Breast epithelium (tissue), 4 donors: ENCODE data around the gene FMO1. TPM values are rescaled to one million over a fixed set of nuclear protein-coding genes. Genes with fewer than 3 reads are reported as not detected.
"Not testable (repeated sequence)": the region's sequence is repeated elsewhere in the genome, so short reads cannot be mapped to it uniquely, and the experiment has no call there.

Experiments
- DNase-seq, 2 donors: peaks; one replicate each; pipeline ENCODE4 v3.0.0-alpha.2; 2019; ENCODE audit warnings: low spot score in 2 of 2
- H3K27ac ChIP-seq, 2 donors: fragments of 200-600 bp; sonication (generic) in 1 of 2; one replicate each; pipeline ENCODE4 v1.5.1; 2016 to 2019; ENCODE audit warnings: mild to moderate bottlenecking in 1 of 2
- H3K27me3 ChIP-seq, 2 donors: fragments of 200-600 bp; sonication (generic) in 1 of 2; one replicate each; pipeline versions ENCODE4 v1.5.1 to v1.6.0; 2017 to 2019; ENCODE audit warnings: control low read depth in 1 of 2, mild to moderate bottlenecking in 1 of 2
- H3K36me3 ChIP-seq: fragments of 200-600 bp; one replicate; pipeline ENCODE4 v1.5.1; 2019
- H3K4me1 ChIP-seq, 2 donors: fragments of 200-600 bp; sonication (generic); one replicate each; pipeline ENCODE4 v1.5.1; 2016 to 2019; ENCODE audit warnings: control low read depth in 1 of 2
- H3K4me3 ChIP-seq, 3 donors: fragments of 200-600 bp; sonication (generic); 1 replicate in 2 of 3; 2 replicates in 1 of 3; pipeline ENCODE4 v1.5.1; 2016 to 2019; ENCODE audit warnings: mild to moderate bottlenecking in 3 of 3, moderate library complexity in 2 of 3
- H3K9me3 ChIP-seq, 2 donors: fragments of 200-600 bp; sonication (generic) in 1 of 2; one replicate each; pipeline ENCODE4 v1.5.1; 2016 to 2019; ENCODE audit warnings: control low read depth in 1 of 2
- CTCF ChIP-seq, 3 donors: fragments of 450-650 bp; IDR thresholded peaks; one replicate each; pipeline ENCODE4 v1.5.1; 2016 to 2017; ENCODE audit warnings: antibody characterized with exemption in 3 of 3, mild to moderate bottlenecking in 3 of 3, moderate library complexity in 3 of 3
- POLR2A ChIP-seq: fragments of 450-650 bp; IDR thresholded peaks from one replicate; pipeline ENCODE4 v1.6.1; 2016; ENCODE audit warnings: antibody characterized with exemption, mild to moderate bottlenecking, moderate library complexity
- POLR2AphosphoS5 ChIP-seq, 3 donors: sonication (generic); formaldehyde crosslinking; IDR thresholded peaks; one replicate each; pipeline ENCODE4 v1.6.1; 2017; ENCODE audit warnings: antibody characterized with exemption in 3 of 3
- intact Hi-C: fragments of 100-400 bp; cut with DNase I; formaldehyde crosslinking; loops from one replicate; pipeline ENCODE4 v1.15.1; 2023; ENCODE audit warnings: low total_unique reads
- total RNA-seq, 3 donors: library from RNA; depleted of rRNA; stranded (reverse); fragments of >200 nt; gene quantifications; one replicate each; pipeline ENCODE4 v1.1.0, GENCODE V29; 2016

Gene FMO1
- total RNA-seq, 3 donors from 2014 or later, result 4.3 to 9.4 (median 7.0) TPM

DNA sequence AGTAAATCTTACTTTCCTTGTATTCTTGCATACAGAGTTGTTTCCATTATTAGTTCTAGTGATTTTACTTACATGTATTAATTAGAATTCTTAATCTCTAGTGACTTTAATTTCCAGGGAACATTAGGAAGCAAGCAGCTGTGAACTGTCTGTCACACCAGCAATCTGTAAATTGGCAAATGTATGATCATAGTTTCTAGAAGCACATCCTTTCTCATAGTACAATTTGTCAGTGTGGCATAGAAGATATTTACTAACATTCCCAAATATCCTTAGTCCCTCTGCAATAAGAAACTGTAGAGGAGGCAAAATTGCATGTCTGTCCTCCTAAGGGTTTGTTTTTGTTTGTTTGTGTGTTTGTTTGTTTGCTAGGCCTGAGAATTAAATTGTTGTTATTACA is 17.0 kb upstream of the FMO1 start:
- TF ChIP-seq POLR2AphosphoS5 (IDR thresholded peaks at IDR 0.05) (no peak), CTCF (IDR thresholded peaks at IDR 0.05) (no peak), POLR2A (no peak)

DNA sequence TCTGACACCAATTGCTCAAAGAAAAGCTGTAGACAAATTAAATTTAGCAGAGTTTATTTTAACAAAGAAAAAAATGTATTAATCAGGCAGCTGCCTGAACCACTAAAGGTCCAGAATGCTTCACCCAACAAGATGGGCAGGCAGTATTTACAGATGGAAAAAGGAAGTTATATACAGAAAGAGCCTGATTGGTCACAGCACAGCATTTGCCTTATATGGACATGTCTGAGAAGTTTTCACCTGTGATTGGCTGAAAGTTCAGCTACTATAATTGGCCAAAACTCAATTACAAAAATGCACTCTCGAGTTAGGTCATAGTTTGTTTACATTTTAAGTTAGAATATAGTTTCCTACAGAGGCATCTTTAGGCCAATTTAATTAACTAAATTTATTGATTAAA is 15.1 kb upstream of the FMO1 start:
- Histone ChIP-seq H3K4me3 (no peak overlapping the region), H3K4me1 (no peaks in the 10 kb centered on the region), H3K9me3 (no peaks in the 10 kb centered on the region), H3K27ac (no peak overlapping the region), H3K27me3 (no peaks in the 10 kb centered on the region), H3K36me3 (no peaks in the 10 kb centered on the region)
- TF ChIP-seq CTCF (IDR thresholded peaks at IDR 0.05) (no peak), POLR2AphosphoS5 (IDR thresholded peaks at IDR 0.05) (no peak), POLR2A (no peak)
- no peak for DNase-seq
- intact Hi-C loops, result no loop called here

More for the DNA sequence above, 17.0 kb upstream of the FMO1 start:
- Histone ChIP-seq H3K4me3 (no peak overlapping the region), H3K36me3 (no peaks in the 10 kb centered on the region), H3K27ac (no peak overlapping the region), H3K9me3 (no peaks in the 10 kb centered on the region), H3K27me3 (no peaks in the 10 kb centered on the region), H3K4me1 (no peaks in the 10 kb centered on the region)
- no peak for DNase-seq
- intact Hi-C loops, result no loop called here

- DNase-seq, H3K27me3 ChIP-seq, H3K4me1 ChIP-seq, H3K36me3 ChIP-seq, H3K9me3 ChIP-seq, H3K4me3 ChIP-seq, intact Hi-C loops, H3K27ac ChIP-seq: not testable (repeated sequence)
Observed at GRCh38 chr1:171236231-171236630, 12.1 kb upstream of the FMO1 start.

DNA sequence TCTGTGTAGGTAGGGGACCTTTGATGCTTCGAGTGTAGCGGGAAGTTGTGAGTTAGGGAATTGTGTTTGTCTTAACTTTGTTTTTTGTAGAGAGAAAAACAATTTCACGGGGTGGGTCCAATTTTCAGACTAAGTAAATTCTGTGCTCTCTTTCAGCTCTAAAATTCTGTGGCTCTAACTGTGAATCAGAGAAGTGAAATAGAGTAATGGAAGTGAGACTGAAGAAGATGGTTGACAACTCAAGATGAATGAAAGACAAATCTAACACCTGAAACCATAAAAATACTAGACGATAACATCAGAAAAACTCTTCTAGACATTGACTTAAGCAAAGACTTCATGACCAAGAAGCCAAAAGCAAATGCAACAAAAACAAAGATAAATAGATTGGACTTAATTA is 4.4 kb upstream of the FMO1 start:
- Histone ChIP-seq H3K4me1 (no peaks in the 10 kb centered on the region), H3K36me3 (no peaks in the 10 kb centered on the region), H3K27ac (no peak overlapping the region), H3K9me3 (peaks cover 0 to 6% of the 10 kb centered on the region in 2 donors), H3K4me3 (no peak overlapping the region), H3K27me3 (no peaks in the 10 kb centered on the region)
- no peak for TF ChIP-seq CTCF (IDR thresholded peaks at IDR 0.05)
- TF ChIP-seq POLR2AphosphoS5 (IDR thresholded peaks at IDR 0.05), result no peak
- TF ChIP-seq POLR2A, result no peak
- DNase-seq, result no peak
- intact Hi-C loops, result loop anchor here (10.0 kb wide), 1 partner anchor 71 kb away; the partner anchor contains the start of gene FMO4

- H3K27me3 ChIP-seq, result no peaks in the 10 kb centered on the region
- no peaks in the 10 kb centered on the region for H3K4me1 ChIP-seq
- no peak overlapping the region for H3K4me3 ChIP-seq
- TF ChIP-seq CTCF (IDR thresholded peaks at IDR 0.05) (peak; percentile 69 to 76 (median 72)), POLR2A (no peak)
- intact Hi-C loops, result loop anchor here (10.0 kb wide), 1 partner anchor 69 kb away; the partner anchor contains the start of gene FMO4
- no peaks in the 10 kb centered on the region for H3K36me3 ChIP-seq
- no peak for DNase-seq
- no peak overlapping the region for H3K27ac ChIP-seq
- H3K9me3 ChIP-seq, result no peaks in the 10 kb centered on the region
Observed at GRCh38 chr1:171245458-171246064, 2.7 kb upstream of the FMO1 start.
